Ishikawa (cell line): ENCODE results near the gene MAML1.

Experiments used
- CEBPB ChIP-seq: IDR thresholded peaks from 2 replicates; pipeline ENCODE4 v1.6.1; 2012
- CREB1 ChIP-seq: IDR thresholded peaks from 2 replicates; pipeline ENCODE4 v1.6.1; 2012; ENCODE audit warnings: low read depth
- EP300 ChIP-seq: IDR thresholded peaks from 2 replicates; pipeline ENCODE4 v1.6.1; 2012; ENCODE audit warnings: borderline replicate concordance
- NFIC ChIP-seq: IDR thresholded peaks from 2 replicates; pipeline ENCODE4 v1.6.1; 2012
- RAD21 ChIP-seq: IDR thresholded peaks from 2 replicates; pipeline ENCODE4 v1.6.1; 2012; ENCODE audit warnings: low read depth
- REST ChIP-seq: IDR thresholded peaks from 2 replicates; pipeline ENCODE4 v1.6.1; 2012; ENCODE audit warnings: low read depth, mild to moderate bottlenecking
- TAF1 ChIP-seq: IDR thresholded peaks from 2 replicates; pipeline ENCODE4 v1.6.1; 2012; ENCODE audit warnings: low read depth, mild to moderate bottlenecking
- TEAD4 ChIP-seq: IDR thresholded peaks from 2 replicates; pipeline ENCODE4 v1.6.1; 2012
- YY1 ChIP-seq: IDR thresholded peaks from 2 replicates; pipeline ENCODE4 v1.6.1; 2012; ENCODE audit warnings: low read depth

DNA sequence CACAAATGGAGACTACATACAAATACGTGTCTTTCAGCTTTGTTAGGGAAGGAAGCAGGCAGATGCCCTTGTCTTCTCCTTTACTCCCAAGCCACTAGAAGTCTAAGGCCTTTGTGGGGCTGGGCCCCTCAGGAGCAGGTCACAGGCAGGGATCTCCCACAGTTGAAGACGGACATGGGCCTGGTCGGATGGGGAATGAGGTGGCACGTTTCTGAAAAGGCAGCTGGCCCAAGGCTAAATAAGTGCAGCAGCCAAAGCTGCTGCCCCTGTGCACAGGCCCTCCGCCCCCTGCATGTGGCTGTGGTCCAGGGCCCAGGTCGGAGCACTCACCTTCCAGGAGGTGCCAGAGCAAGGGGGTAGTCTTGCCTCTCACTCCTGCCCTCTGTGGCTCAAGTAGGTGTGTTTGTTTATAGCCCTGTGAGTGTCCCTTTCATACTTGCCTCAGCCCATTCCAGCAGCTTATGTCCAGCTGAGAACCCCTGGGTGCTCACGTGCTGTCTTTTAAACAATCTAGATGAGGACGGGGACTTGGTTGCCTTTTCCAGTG, 89.9 kb downstream of the MAML1 start:
- TF ChIP-seq CREB1, result no peak
- no peak for TF ChIP-seq EP300
- TF ChIP-seq YY1, result no peak
- TF ChIP-seq TAF1, result no peak
- no peak for TF ChIP-seq REST
- no peak for TF ChIP-seq RAD21
- no peak for TF ChIP-seq NFIC
- TF ChIP-seq TEAD4, result no peak
- TF ChIP-seq CEBPB, result no peak
